Transverse colon (tissue), 3 donors: Measurements from ENCODE around the gene KRT4.

ENCODE experiments used
- CTCF ChIP-seq, 5 experiments: fragments of 200-600 bp in 3 of 5; fragments of 450-650 bp in 2 of 5; sonication (generic) in 3 of 5; IDR thresholded peaks; 1 replicate in 2 of 5; 2 replicates in 3 of 5; pipeline ENCODE4 v1.5.1; 2016 to 2017; ENCODE audit warnings: antibody characterized with exemption in 5 of 5, inconsistent platforms in 3 of 5, mild to moderate bottlenecking in 2 of 5, moderate library complexity in 1 of 5
- POLR2A ChIP-seq: fragments of 450-650 bp; IDR thresholded peaks from one replicate; pipeline ENCODE4 v1.6.1; 2016; ENCODE audit warnings: antibody characterized with exemption, mild to moderate bottlenecking, moderate library complexity

GRCh38 chr12:52798003-52798670, 15.8 kb downstream of the KRT4 start:
- TF ChIP-seq CTCF (IDR thresholded peaks at IDR 0.05): no peak
- no peak for TF ChIP-seq POLR2A
